Lower leg skin (tissue), 4 donors: ENCODE measurements around the gene PHKG2. TPM values are rescaled to one million over a fixed set of nuclear protein-coding genes. Genes with fewer than 3 reads are reported as not detected.

ENCODE experiments used
- DNase-seq, 2 donors: peaks; one replicate each; pipeline ENCODE4 v3.0.0-alpha.2; 2019; ENCODE audit warnings: low spot score in 2 of 2
- H3K4me3 ChIP-seq: fragments of 200-600 bp; sonication (generic); 2 replicates; pipeline ENCODE4 v1.5.1; 2017; ENCODE audit warnings: mild to moderate bottlenecking, low read depth; ENCODE audit not compliant: poor library complexity, severe bottlenecking
- CTCF ChIP-seq, 3 donors: fragments of 450-650 bp; IDR thresholded peaks; one replicate each; pipeline ENCODE4 v1.5.1; 2016; ENCODE audit warnings: antibody characterized with exemption in 3 of 3, mild to moderate bottlenecking in 3 of 3, moderate library complexity in 2 of 3
- POLR2A ChIP-seq, 2 donors: fragments of 450-650 bp; IDR thresholded peaks; one replicate each; pipeline ENCODE4 v1.6.1; 2016 to 2017; ENCODE audit warnings: antibody characterized with exemption in 2 of 2, mild to moderate bottlenecking in 1 of 2, moderate library complexity in 1 of 2
- WGBS, 2 donors: methylation state at CpG; one replicate each; pipeline ENCODE4 v1.1.5; 2018; 5-methylcytosine and 5-hydroxymethylcytosine counted together
- intact Hi-C: fragments of 100-400 bp; cut with DNase I; formaldehyde crosslinking; loops from one replicate; pipeline ENCODE4 v1.15.0; 2023; ENCODE audit warnings: low total_unique reads
- total RNA-seq, 4 donors: library from RNA; depleted of rRNA; stranded (reverse); fragments of >200 nt; gene quantifications; one replicate each; pipeline ENCODE4 v1.1.0, GENCODE V29; 2016

Gene PHKG2
- total RNA-seq, 4 donors from 2014 or later = 20.6 to 39.5 (median 31.5) TPM

GRCh38 chr16:30724641-30725417 lies 23.4 kb upstream of the PHKG2 start:
- 71 to 75% methylated on average over 23 of the region's 23 CpGs for WGBS, 2 donors
- H3K4me3 ChIP-seq = no peak overlapping the region
- no peak for DNase-seq
- TF ChIP-seq CTCF (IDR thresholded peaks at IDR 0.05) = no peak
- intact Hi-C loops = loop anchor here (10.0 kb wide), 1 partner anchor 50 kb away; no protein-coding TSS in a partner anchor

- intact Hi-C loops = loop anchor here (10.0 kb wide), 1 partner anchor 49 kb away; no protein-coding TSS in a partner anchor
- 89 to 90% methylated on average over 3 of the region's 3 CpGs for WGBS, 2 donors
- H3K4me3 ChIP-seq = no peak overlapping the region
- TF ChIP-seq CTCF (IDR thresholded peaks at IDR 0.05) = no peak
- TF ChIP-seq POLR2A (IDR thresholded peaks at IDR 0.05) = no peak
- no peak for DNase-seq
These were observed 22.8 kb upstream of the PHKG2 start for GRCh38 chr16:30725418-30725792.

- TF ChIP-seq POLR2A (IDR thresholded peaks at IDR 0.05) (no peak), CTCF (IDR thresholded peaks at IDR 0.05) (no peak)
- DNase-seq = no peak
- intact Hi-C loops = loop anchor here (10.0 kb wide), 1 partner anchor 46 kb away; no protein-coding TSS in a partner anchor
- WGBS, 2 donors = 93 to 95% methylated on average over 6 of the region's 6 CpGs
- H3K4me3 ChIP-seq = no peak overlapping the region
These were observed 19.9 kb upstream of the PHKG2 start for GRCh38 chr16:30728321-30728720.

- TF ChIP-seq POLR2A (IDR thresholded peaks at IDR 0.05) = no peak
- no peak for TF ChIP-seq CTCF (IDR thresholded peaks at IDR 0.05)
- intact Hi-C loops = loop anchor here (10.0 kb wide), 1 partner anchor 46 kb away; no protein-coding TSS in a partner anchor
- DNase-seq = no peak
- no peak overlapping the region for H3K4me3 ChIP-seq
- WGBS, 2 donors = 79 to 81% methylated on average over 17 of the region's 17 CpGs
These were observed 19.1 kb upstream of the PHKG2 start for GRCh38 chr16:30728899-30729672.

GRCh38 chr16:30731411-30731810 lies 16.8 kb upstream of the PHKG2 start:
- 87 to 94% methylated on average over 3 of the region's 3 CpGs for WGBS, 2 donors
- TF ChIP-seq POLR2A (IDR thresholded peaks at IDR 0.05) (no peak), CTCF (IDR thresholded peaks at IDR 0.05) (no peak)
- no peak overlapping the region for H3K4me3 ChIP-seq
- intact Hi-C loops = no loop called here
- no peak for DNase-seq
